Body of pancreas (tissue), 4 donors: ENCODE data around the gene TENM4. TPM values are rescaled to one million over a fixed set of nuclear protein-coding genes. Genes with fewer than 3 reads are reported as not detected.

Source experiments
- ATAC-seq: fragments of 150-250 bp; one replicate; pipeline ENCODE4 v1.9.1; 2016
- DNase-seq, 4 donors: peaks; one replicate each; pipeline ENCODE4 v3.0.0-alpha.2; 2019
- H3K27ac ChIP-seq, 4 donors: fragments of 200-600 bp; sonication (generic); 1 replicate in 3 of 4; 2 replicates in 1 of 4; pipeline versions ENCODE4 v1.5.1 to v1.6.1; 2016 to 2019; ENCODE audit warnings: mild to moderate bottlenecking in 1 of 4, mixed read lengths in 1 of 4, moderate library complexity in 1 of 4
- H3K27me3 ChIP-seq, 2 donors: fragments of 200-600 bp; sonication (generic); one replicate each; pipeline ENCODE4 v1.6.0; 2016; ENCODE audit warnings: mild to moderate bottlenecking in 1 of 2
- H3K36me3 ChIP-seq, 2 donors: fragments of 200-600 bp; sonication (generic); replicated peaks in 1 of 2; 2 replicates each; pipeline ENCODE4 v1.5.1; 2016; ENCODE audit warnings: low read depth in 2 of 2; ENCODE audit not compliant: insufficient read depth in 1 of 2
- H3K4me1 ChIP-seq: fragments of 200-600 bp; sonication (generic); one replicate; pipeline ENCODE4 v1.6.0; 2016
- H3K4me3 ChIP-seq, 2 donors: fragments of 200-600 bp; sonication (generic); 1 replicate in 1 of 2; 2 replicates in 1 of 2; pipeline ENCODE4 v1.5.1; 2016 to 2019
- H3K9me3 ChIP-seq, 3 donors: fragments of 200-600 bp; sonication (generic); 1 replicate in 2 of 3; 2 replicates in 1 of 3; pipeline ENCODE4 v1.5.1; 2016
- POLR2A ChIP-seq, 3 donors: fragments of 450-650 bp; IDR thresholded peaks; one replicate each; pipeline ENCODE4 v1.6.1; 2016; ENCODE audit warnings: antibody characterized with exemption in 3 of 3, mild to moderate bottlenecking in 2 of 3
- WGBS, 2 donors: methylation state at CpG; one replicate each; pipeline ENCODE4 v1.1.5; 2017; 5-methylcytosine and 5-hydroxymethylcytosine counted together
- intact Hi-C: fragments of 100-400 bp; cut with DNase I; formaldehyde crosslinking; loops from one replicate; pipeline ENCODE4 v1.15.1; 2023
- total RNA-seq, 2 donors: library from RNA; depleted of rRNA; stranded (reverse); fragments of >200 nt; gene quantifications; one replicate each; pipeline ENCODE4 v1.1.0, GENCODE V29; 2016
- TF ChIP-seq, protein P1 (sequence below), 7 experiments: fragments of 450-650 bp in 4 of 7; fragments of 200-600 bp in 3 of 7; sonication (generic) in 3 of 7; IDR thresholded peaks; one replicate each; pipeline ENCODE4 v1.5.1; 2016 to 2019; ENCODE audit warnings: antibody characterized with exemption in 7 of 7

The TENM4 gene
- total RNA-seq, 2 donors from 2014 or later: 0.78 to 6.6 TPM

DNA sequence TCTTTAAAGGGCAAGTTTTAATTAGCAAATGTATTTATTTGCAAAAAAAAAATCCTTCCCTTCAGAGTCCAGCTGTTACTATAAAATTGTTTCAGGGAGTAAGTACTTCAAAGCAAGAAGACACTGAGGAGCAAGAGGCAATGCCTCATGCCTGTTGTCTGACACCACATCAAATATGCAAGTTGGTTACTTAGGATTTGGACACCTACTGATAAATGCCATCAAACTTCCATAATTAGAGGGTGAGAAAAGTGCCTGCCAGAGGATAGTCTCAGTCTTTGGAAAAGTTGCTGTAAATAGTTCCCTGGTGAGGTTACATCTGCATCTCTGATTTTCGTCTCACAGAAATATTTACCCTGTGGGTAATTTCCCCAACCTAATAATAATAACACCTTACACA, 4.1 kb upstream of the TENM4 start:
- WGBS, 2 donors: 43 to 56% methylated on average over 1 of the region's 1 CpG
- Histone ChIP-seq H3K27ac (no peak overlapping the region), H3K36me3 (no peaks in the 10 kb centered on the region), H3K27me3 (peaks cover 0 to 4% of the 10 kb centered on the region in 2 donors), H3K9me3 (no peaks in the 10 kb centered on the region), H3K4me1 (peaks cover 16% of the 10 kb centered on the region), H3K4me3 (no peak overlapping the region)
- intact Hi-C loops: no loop called here
- no peak for DNase-seq
- TF ChIP-seq, protein P1, sequence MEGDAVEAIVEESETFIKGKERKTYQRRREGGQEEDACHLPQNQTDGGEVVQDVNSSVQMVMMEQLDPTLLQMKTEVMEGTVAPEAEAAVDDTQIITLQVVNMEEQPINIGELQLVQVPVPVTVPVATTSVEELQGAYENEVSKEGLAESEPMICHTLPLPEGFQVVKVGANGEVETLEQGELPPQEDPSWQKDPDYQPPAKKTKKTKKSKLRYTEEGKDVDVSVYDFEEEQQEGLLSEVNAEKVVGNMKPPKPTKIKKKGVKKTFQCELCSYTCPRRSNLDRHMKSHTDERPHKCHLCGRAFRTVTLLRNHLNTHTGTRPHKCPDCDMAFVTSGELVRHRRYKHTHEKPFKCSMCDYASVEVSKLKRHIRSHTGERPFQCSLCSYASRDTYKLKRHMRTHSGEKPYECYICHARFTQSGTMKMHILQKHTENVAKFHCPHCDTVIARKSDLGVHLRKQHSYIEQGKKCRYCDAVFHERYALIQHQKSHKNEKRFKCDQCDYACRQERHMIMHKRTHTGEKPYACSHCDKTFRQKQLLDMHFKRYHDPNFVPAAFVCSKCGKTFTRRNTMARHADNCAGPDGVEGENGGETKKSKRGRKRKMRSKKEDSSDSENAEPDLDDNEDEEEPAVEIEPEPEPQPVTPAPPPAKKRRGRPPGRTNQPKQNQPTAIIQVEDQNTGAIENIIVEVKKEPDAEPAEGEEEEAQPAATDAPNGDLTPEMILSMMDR (IDR thresholded peaks at IDR 0.05): no peak
- no peak for TF ChIP-seq POLR2A (IDR thresholded peaks at IDR 0.05)
- ATAC-seq: no peak

DNA sequence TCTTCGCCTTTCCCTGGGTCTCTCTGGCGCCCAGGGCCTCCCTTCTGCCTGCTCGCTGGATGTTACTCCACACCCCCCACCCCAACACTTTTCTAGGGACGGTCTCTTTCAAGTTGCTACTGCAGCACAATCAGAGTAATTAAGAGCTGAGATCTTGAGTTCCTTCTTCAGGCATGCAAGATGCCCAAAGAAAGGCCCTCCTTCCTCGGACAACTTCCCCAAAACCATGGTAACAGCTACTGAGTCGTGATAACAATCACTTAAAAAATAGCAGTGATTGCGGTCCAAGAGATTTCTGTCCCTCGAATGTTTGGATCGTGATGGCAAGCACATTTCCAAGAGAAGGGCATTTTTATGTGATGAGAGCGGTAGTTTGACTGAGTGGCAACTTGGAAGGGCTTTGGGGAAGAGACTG, 638 bp upstream of the TENM4 start:
- TF ChIP-seq, protein P1 (IDR thresholded peaks at IDR 0.05): no peak
- TF ChIP-seq POLR2A (IDR thresholded peaks at IDR 0.05): no peak
- 25 to 34% methylated on average over 10 of the region's 10 CpGs for WGBS, 2 donors
- Histone ChIP-seq H3K4me1 (peaks cover 48% of the 10 kb centered on the region), H3K27ac (no peak overlapping the region), H3K27me3 (peaks cover 0 to 36% of the 10 kb centered on the region in 2 donors), H3K36me3 (no peaks in the 10 kb centered on the region), H3K4me3 (no peak overlapping the region), H3K9me3 (no peaks in the 10 kb centered on the region)
- intact Hi-C loops: no loop called here
- no peak for DNase-seq
- ATAC-seq: no peak

DNA sequence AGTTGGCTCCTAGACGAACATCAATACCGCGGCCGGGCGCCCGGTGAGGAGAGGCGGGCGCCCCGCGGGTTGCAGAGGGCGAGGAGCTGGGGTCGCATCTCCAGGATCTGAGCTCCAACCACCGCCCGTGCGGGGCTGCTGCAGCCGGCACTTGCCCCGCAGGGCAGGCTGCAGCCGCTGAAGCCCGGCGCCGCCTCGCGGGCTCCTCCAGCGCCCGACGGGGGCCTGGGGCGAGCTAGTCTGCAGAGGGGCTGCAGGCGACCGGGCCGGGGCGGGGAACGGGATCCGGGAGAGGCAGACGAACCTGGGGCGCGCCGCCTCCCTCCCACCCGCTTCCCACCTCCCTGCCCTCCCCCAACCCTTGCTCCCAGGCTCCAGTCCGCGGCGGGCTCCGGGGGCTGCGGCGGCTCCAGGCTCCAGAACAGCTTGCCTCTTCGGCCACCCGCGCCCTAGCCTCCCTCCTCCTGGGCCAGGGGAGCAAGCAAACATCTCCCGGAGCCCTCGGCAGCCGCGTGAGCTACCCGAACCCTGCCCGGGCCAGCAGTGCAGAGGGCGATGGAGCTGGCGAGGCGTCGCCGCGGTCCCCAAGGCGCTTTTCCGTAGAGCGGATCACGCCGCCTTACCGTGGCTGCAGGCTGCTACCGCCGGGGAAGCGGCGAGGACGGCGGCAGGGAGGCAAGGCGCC, 802 bp downstream of the TENM4 start:
- peaks cover 0 to 48% of the 10 kb centered on the region in 2 donors for H3K27me3 ChIP-seq

DNA sequence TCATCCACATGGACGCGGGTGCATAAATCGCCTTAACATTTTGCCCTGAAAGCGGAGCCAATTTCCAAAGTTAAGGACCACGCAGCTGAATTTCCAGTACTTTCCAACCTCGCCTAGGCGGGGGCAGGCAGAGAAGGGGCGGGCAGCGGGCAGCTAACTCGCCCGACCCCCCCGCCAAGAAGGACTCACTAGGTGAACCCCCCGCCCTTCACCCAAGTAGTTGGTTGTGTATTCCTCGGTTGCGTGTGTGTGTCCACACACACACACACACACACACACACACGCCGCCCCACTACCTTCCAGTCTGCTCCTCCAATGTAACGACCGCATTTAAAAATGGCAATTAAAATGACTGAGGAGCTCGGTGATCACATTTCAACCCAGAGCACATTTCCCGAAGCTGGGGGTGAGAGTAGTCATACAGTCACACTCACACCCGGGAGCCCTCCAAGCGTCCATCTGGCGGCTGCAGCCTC, 1.4 kb downstream of the TENM4 start:
- intact Hi-C loops: no loop called here
- H3K4me3 ChIP-seq: no peak overlapping the region
- no peaks in the 10 kb centered on the region for H3K36me3 ChIP-seq
- peaks cover 0 to 48% of the 10 kb centered on the region in 2 donors for H3K27me3 ChIP-seq
- TF ChIP-seq, protein P1 (IDR thresholded peaks at IDR 0.05): no peak
- no peak for TF ChIP-seq POLR2A (IDR thresholded peaks at IDR 0.05)
- DNase-seq (no peak), ATAC-seq (no peak)
- no peaks in the 10 kb centered on the region for H3K9me3 ChIP-seq
- no peak overlapping the region for H3K27ac ChIP-seq
- 3 to 12% methylated on average over 13 to 24 of the region's 24 CpGs for WGBS, 2 donors
- H3K4me1 ChIP-seq: peaks cover 48% of the 10 kb centered on the region

More for the DNA sequence above, 802 bp downstream of the TENM4 start:
- Histone ChIP-seq H3K27ac (no peak overlapping the region), H3K4me3 (peak overlapping the region; percentile 20), H3K9me3 (no peaks in the 10 kb centered on the region), H3K36me3 (no peaks in the 10 kb centered on the region), H3K4me1 (peaks cover 48% of the 10 kb centered on the region)
- DNase-seq: peak in 1 of 4 donors; percentile 15
- WGBS, 2 donors: 2% methylated on average over 72 of the region's 72 CpGs; no CpG with 5 or more reads in 1 of the 2 donors
- TF ChIP-seq, protein P1 (IDR thresholded peaks at IDR 0.05): no peak
- TF ChIP-seq POLR2A (IDR thresholded peaks at IDR 0.05): no peak
- intact Hi-C loops: no loop called here
- ATAC-seq: peak; percentile 21
